Muscle of leg (tissue), 16 donors: Measurements from ENCODE around the gene CRHR1. TPM values are rescaled to one million over a fixed set of nuclear protein-coding genes. Genes with fewer than 3 reads are reported as not detected.
"Not testable (repeated sequence)": the region's sequence is repeated elsewhere in the genome, so short reads cannot be mapped to it uniquely, and the experiment has no call there.

Source experiments
- DNase-seq: peaks from one replicate; pipeline ENCODE4 v3.0.0; 2013
- H3K27ac ChIP-seq: one replicate; pipeline ENCODE4 v1.5.1; 2013; ENCODE audit warnings: mild to moderate bottlenecking, low read length, control low read depth
- H3K27me3 ChIP-seq: one replicate; pipeline ENCODE4 v1.6.1; 2013; ENCODE audit warnings: low read length; ENCODE audit not compliant: control insufficient read depth, insufficient read depth
- H3K36me3 ChIP-seq: one replicate; pipeline ENCODE4 v1.6.1; 2013; ENCODE audit warnings: low read length; ENCODE audit not compliant: control insufficient read depth, insufficient read depth
- H3K4me1 ChIP-seq: one replicate; pipeline ENCODE4 v1.6.1; 2013; ENCODE audit warnings: low read length; ENCODE audit not compliant: control insufficient read depth, insufficient read depth
- H3K4me3 ChIP-seq: one replicate; pipeline ENCODE4 v1.5.1; 2013; ENCODE audit warnings: low read length, control low read depth
- H3K9me3 ChIP-seq: replicated peaks from 2 replicates; pipeline ENCODE4 v1.6.1; 2013; ENCODE audit warnings: low read depth, low read length; ENCODE audit not compliant: control insufficient read depth
- WGBS: methylation state at CpG from one replicate; pipeline ENCODE4 v1.1.5; 2013; ENCODE audit warnings: missing lambda C conversion rate; ENCODE audit not compliant: insufficient coverage; 5-methylcytosine and 5-hydroxymethylcytosine counted together
- long read RNA-seq, 11 donors: transcript quantifications; one replicate each; lab custom pipeline, GENCODE V29; 2026
- polyA plus RNA-seq, 8 donors: library from polyadenylated mRNA; unstranded; fragments of 120-200 nt; gene quantifications; one replicate each; pipeline versions ENCODE4 v1.2.1 to v1.2.3, GENCODE V29; 2013; ENCODE audit warnings: inconsistent platforms in 1 of 8, low replicate concordance in 1 of 8; ENCODE audit not compliant: insufficient read length in 8 of 8, insufficient read depth in 1 of 8
- total RNA-seq: library from RNA; stranded (reverse); fragments of 120-200 nt; gene quantifications from one replicate; pipeline ENCODE4 v1.2.4, GENCODE V29; 2013

CRHR1 gene
- total RNA-seq (0.09 TPM), polyA plus RNA-seq (under 1 TPM in 3 of 8 donors, not detected in 5; 0.29 to 0.98 (median 0.75) TPM)
- long read RNA-seq, donor 1 = 0 reads
- long read RNA-seq, donor 2 = 0 reads
- long read RNA-seq, donor 3 = 0 reads
- long read RNA-seq, donor 4 = 0 reads
- long read RNA-seq, donor 5 = 0 reads
- long read RNA-seq, donor 6 = 0 reads
- long read RNA-seq, donor 7 = 0 reads
- long read RNA-seq, donor 8 = 0 reads
- long read RNA-seq, donor 9 = 0 reads
- long read RNA-seq, donor 10 = 0 reads
- long read RNA-seq, donor 11 = 0 reads

DNA sequence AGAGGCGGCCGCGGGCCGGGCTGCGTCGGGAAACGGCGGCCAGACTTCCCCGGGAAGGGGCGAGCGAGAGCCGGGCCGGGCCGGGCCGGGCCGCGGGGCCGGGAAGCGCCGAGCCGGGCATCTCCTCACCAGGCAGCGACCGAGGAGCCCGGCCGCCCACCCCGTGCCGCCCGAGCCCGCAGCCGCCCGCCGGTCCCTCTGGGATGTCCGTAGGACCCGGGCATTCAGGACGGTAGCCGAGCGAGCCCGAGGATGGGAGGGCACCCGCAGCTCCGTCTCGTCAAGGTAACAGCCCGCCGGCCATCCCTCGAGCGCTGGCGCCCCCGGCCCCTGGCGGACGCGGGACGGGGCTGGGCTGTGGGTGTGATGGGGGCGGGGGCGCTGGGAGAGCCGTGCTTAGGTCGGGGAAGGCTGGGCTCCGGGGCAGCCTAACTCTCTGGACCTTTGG, at the start of gene CRHR1:
TSS of gene CRHR1 (plus strand) at position 28 of the 448 bp plus-strand sequence. CDS start at position 253, 225 bp downstream.
- under 1% methylated on average over 56 of the region's 56 CpGs for WGBS
- Histone ChIP-seq H3K4me3 (peak within 1 kb of the TSS; percentile 39), H3K36me3 (no peaks in the 10 kb centered on the region), H3K27ac (no peak within 1 kb of the TSS), H3K27me3 (peaks cover 92% of the 10 kb centered on the region), H3K4me1 (peaks cover 18% of the 10 kb centered on the region), H3K9me3 (no peaks in the 10 kb centered on the region)
- DNase-seq = no peak

DNA sequence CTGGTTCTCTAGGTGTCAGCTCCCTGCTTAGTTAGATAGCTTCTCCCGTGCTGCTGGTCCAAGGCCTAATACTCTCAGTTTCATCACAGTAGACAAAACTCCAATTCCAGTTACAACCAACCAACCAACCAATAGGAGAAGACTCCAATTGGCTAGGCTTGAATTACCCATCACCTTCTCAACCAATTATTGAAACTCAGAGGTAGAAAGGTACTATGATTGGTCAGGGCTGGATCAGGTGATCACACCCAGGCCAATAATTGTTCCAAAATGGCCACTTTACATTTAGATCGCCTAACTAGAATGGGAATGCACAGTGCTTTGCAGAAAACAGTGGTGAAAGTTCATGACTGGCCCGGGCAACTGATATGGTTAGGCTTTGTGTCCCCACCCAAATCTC, 49.5 kb upstream of the CRHR1 start:
- Histone ChIP-seq H3K36me3 (no peaks in the 10 kb centered on the region), H3K27ac (no peak overlapping the region), H3K27me3 (no peaks in the 10 kb centered on the region), H3K9me3 (peaks cover 13% of the 10 kb centered on the region), H3K4me3 (no peak overlapping the region), H3K4me1 (peaks cover 6% of the 10 kb centered on the region)
- no peak for DNase-seq
- WGBS = 92% methylated on average over 2 of the region's 3 CpGs

DNA sequence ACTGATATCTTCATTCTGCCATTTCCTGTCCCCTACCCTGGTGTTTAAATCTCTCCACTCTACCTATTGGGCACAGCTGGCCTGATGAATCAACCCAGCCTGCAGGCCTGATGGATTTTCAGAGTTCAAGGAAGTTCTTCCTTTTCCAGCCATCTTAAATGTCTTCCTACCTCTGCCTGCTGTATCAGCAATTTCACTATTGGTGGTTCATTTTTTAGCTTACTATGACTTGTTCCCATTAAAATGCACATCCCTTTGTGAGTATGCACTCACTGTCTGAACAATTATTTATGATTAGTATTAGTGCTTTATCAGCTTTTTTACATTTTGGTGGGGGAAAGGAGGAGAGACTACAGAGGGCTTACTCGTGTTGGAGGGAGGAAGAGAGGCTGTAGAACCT, 48.6 kb upstream of the CRHR1 start:
- H3K36me3 ChIP-seq = no peaks in the 10 kb centered on the region
- no peaks in the 10 kb centered on the region for H3K27me3 ChIP-seq
- 38% methylated on average over 1 of the region's 1 CpG for WGBS
- no peak for DNase-seq
- peaks cover 11% of the 10 kb centered on the region for H3K9me3 ChIP-seq
- no peak overlapping the region for H3K4me3 ChIP-seq
- H3K27ac ChIP-seq = no peak overlapping the region
- H3K4me1 ChIP-seq = peaks cover 9% of the 10 kb centered on the region

DNA sequence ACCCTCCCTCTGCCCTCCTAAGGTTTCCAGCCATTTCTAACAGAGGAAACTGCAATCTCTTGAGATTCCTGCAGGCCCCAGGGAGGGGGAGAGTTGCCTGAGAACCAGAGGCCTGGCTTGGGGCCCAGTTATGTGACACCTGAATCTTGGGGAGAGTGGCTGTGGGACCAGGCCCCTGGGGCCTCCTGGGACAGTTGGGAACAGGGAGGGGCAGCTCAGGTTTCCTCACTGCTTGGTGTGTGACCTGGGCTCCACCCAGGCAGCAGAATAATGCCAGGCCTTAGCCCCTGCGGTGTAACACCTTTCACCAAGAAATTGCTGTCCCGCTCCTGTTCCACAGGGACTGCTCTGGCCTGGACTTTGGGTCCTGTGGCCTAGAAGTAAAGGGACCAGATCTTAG, 44.3 kb upstream of the CRHR1 start:
- peak; percentile 60 for DNase-seq

DNA sequence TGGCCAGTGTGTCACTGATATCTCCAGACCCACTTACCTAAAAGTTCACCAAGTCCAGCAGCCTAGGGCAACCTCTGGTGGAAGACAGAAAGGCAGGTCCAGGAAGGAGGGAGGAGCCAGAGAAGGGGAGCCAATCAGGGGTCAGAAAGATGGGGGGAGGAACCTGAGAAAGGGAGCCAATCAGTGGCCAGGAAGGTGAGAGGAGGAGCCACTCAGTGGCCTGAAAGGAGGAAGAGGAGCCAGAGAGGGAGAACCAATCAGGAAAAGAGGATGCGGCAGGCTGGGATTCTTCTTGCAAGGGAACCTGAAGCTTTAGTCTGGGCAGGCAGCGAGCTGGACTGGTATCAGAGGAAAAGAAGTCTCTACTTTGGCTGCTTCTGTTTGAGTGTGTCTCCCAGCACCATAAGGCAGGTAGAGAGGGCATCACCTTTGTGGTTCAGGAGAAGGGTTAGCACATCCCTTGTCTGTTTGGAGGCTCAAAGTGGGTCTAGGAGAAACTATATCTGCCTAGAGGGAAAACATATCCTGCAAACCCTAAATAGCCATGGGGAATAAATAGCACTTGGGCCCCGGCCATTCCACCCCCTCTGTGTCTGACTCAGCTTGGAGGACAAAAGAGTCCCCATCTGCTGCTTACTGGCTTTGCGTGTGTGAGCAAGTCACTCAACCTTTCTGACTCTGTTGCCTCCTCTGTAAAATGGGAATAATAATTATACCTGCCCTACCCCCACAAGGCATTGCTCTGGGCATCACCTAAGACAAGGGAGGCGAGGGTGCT, 43.4 kb upstream of the CRHR1 start:
- peak overlapping the region; percentile 82 for H3K27ac ChIP-seq
- no peaks in the 10 kb centered on the region for H3K9me3 ChIP-seq
- peaks cover 8% of the 10 kb centered on the region for H3K27me3 ChIP-seq
- WGBS = 36% methylated on average over 3 of the region's 5 CpGs
- peak; percentile 70 for DNase-seq
- H3K4me1 ChIP-seq = peaks cover 12% of the 10 kb centered on the region
- no peaks in the 10 kb centered on the region for H3K36me3 ChIP-seq
- no peak overlapping the region for H3K4me3 ChIP-seq

More for the DNA sequence above, 44.3 kb upstream of the CRHR1 start:
- H3K27ac ChIP-seq = peak overlapping the region; percentile 82
- H3K27me3 ChIP-seq = peaks cover 8% of the 10 kb centered on the region
- H3K4me3 ChIP-seq = no peak overlapping the region
- no peaks in the 10 kb centered on the region for H3K9me3 ChIP-seq
- WGBS = 94% methylated on average over 2 of the region's 2 CpGs
- peaks cover 12% of the 10 kb centered on the region for H3K4me1 ChIP-seq
- no peaks in the 10 kb centered on the region for H3K36me3 ChIP-seq

DNA sequence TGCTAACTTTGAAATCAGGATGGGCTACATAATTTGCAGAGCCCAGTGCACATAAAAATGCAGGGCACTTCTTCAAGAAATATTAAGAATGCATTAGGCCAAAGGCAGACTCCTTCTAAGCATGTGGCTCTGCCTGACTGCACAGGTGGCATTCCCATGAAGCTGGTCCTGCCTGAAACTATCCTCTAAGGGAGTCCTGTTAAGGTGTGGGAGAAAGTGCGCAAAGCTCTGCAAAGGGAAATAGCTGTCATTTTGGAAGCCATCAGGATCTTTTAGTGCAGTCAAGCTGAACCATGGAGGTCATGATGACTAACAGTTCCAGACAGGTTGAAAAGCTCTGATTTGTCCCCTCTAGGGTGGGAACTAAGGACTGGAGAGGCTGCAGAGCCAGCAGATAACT, 41.9 kb upstream of the CRHR1 start:
- Histone ChIP-seq H3K27ac (no peak overlapping the region), H3K4me3 (no peak overlapping the region), H3K9me3 (no peaks in the 10 kb centered on the region), H3K27me3 (peaks cover 11% of the 10 kb centered on the region), H3K36me3 (no peaks in the 10 kb centered on the region), H3K4me1 (peaks cover 12% of the 10 kb centered on the region)
- 80% methylated on average over 1 of the region's 1 CpG for WGBS
- no peak for DNase-seq

DNA sequence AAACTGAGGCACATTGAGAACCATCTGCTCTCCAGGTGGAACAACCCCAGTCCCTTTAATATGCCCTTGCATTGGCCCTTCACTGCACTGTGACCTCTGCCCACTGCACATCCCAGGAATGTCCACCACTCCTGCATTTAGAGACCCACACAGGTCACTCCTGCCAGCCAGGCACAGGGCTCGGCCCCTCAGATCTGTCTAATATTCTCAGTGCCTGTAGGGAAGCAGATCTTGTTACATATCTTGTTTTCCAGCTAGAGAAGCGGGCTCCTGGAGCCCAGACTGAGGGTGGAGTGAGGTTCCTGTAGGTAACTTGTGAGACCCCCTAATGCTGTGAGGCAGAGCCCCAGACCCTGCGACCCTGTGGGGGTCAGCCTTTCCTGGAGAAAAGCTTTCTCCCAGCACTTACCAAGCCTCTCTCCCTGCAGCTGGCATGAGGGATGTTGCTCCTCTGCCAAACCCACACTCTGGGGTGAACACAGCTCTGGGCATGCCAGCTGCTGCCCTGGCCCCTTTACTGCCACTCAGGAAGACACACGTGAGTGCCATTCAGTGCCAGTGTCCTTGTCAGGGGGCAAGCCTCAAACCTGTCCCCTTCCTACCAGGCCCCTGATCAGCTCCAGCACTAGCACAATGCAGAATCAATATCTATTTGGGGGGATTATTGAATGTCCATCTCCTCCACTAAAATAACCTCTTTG, 40.3 kb upstream of the CRHR1 start:
- Histone ChIP-seq H3K27me3 (peaks cover 17% of the 10 kb centered on the region), H3K36me3 (no peaks in the 10 kb centered on the region), H3K4me1 (peaks cover 14% of the 10 kb centered on the region), H3K27ac (no peak overlapping the region), H3K9me3 (no peaks in the 10 kb centered on the region), H3K4me3 (no peak overlapping the region)
- WGBS = no CpG with 5 or more reads among the region's 4 CpGs
- DNase-seq = no peak

DNA sequence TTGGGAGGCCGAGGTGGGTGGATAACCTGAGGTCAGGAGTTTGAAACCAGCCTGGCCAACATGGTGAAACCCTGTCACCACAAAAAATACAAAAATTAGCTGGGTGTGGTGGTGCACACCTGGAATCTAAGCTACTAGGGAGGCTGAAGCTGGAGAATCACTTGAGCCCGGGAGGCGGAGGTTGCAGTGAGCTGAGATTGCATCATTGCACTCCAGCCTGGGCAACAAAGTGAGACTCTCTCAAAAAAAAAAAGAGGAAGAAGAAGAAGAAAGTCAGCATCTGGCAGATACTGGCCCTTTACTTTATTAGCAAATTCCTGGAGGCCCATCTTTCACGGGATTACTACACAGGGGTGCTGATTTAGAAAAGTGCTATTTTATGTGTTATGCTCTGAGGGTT, 39.3 kb upstream of the CRHR1 start:
- WGBS = 79% methylated on average over 3 of the region's 4 CpGs
- not testable (repeated sequence) for H3K27ac ChIP-seq, H3K4me3 ChIP-seq, H3K9me3 ChIP-seq, DNase-seq, H3K4me1 ChIP-seq, H3K36me3 ChIP-seq
- peaks cover 20% of the 10 kb centered on the region for H3K27me3 ChIP-seq

DNA sequence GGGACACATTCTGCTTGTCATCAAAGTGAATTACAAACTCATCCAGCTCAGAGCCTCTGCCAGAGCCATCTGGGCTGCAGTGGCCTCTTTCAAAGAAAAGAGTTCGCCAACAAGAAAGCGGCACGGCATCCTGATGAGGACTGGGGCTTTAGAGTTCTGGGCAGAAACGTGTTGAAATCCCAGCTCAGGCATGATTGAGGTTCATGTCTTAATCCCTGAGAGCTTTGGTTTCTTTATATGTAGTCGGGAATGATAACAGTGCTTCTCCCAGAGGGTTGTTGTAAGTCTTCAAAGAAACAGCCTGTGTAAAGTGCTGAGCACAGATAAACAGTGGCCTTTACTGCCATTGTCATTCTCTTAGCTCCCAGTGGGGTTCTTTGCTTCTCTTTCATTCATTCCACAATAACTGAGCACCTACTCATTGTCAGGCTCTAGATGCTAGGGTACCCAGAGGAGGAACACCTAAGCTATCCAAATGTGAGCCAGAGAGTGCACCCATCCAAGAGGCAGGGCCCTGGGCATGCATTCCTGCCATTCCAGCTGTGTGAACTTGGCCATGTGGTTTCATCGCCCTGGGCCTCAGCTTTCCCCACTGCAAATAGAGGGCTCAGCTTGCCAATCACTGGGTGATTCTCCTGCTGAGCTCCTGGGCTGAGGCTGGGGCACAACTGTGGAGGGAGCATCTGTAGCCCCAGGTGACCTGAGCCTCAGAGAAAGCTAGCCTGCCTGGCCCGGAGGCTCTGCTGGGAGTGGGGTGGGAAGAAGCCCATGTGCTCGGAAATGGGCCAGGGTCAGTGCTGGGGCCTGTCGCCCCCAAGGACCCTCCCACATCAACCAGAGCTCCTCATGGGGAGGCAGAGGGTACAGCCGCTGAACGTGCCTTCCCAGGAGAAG, 38.3 kb upstream of the CRHR1 start:
- 37% methylated on average over 5 of the region's 11 CpGs for WGBS
- Histone ChIP-seq H3K27me3 (peaks cover 22% of the 10 kb centered on the region), H3K36me3 (no peaks in the 10 kb centered on the region), H3K27ac (no peak overlapping the region), H3K9me3 (no peaks in the 10 kb centered on the region), H3K4me3 (no peak overlapping the region), H3K4me1 (peaks cover 5% of the 10 kb centered on the region)
- DNase-seq = no peak
